Keratinocyte (primary cell): ENCODE measurements around the gene THOC2.
"Not testable (repeated sequence)": the region's sequence is repeated elsewhere in the genome, so short reads cannot be mapped to it uniquely, and the experiment has no call there.

Experiments used
- CTCF ChIP-seq, 3 experiments: IDR thresholded peaks in 1 of 3; conservative IDR thresholded peaks in 1 of 3; optimal IDR thresholded peaks in 1 of 3; 2 replicates in 2 of 3; 3 replicates in 1 of 3; pipeline versions ENCODE3 to v1.5.1; 2011; ENCODE audit warnings: low read length in 3 of 3, mild to moderate bottlenecking in 3 of 3, moderate library complexity in 2 of 3, control low read depth in 1 of 3, inconsistent platforms in 1 of 3; ENCODE audit not compliant: insufficient read depth in 2 of 3; ENCODE audit errors: extremely low read depth in 1 of 3
- EZH2 ChIP-seq: IDR thresholded peaks from one replicate; pipeline ENCODE4 v1.6.1; 2012; ENCODE audit warnings: inconsistent platforms, mild to moderate bottlenecking, low read length, moderate library complexity

- not testable (repeated sequence) for TF ChIP-seq CTCF (optimal IDR thresholded peaks at IDR 0.05 in 1 of 3, IDR thresholded peaks at IDR 0.05 in 1 of 3, conservative IDR thresholded peaks at IDR 0.05 in 1 of 3; ENCODE audit: extremely low read depth in 1 of 3, insufficient read depth in 2 of 3, low read length in 3 of 3); EZH2
Observed at GRCh38 chrX:123711201-123711600, 21.7 kb downstream of the THOC2 start.
